Lung (tissue), 12 donors: Measurements from ENCODE around the gene CAPNS1. TPM values are rescaled to one million over a fixed set of nuclear protein-coding genes. Genes with fewer than 3 reads are reported as not detected.

Experiments used
- ATAC-seq: fragments of 200-7000 bp; cut with Tn5 transposase; one replicate; pipeline ENCODE4 v1.9.1; 2020; ENCODE audit warnings: moderate number of reproducible peaks; ENCODE audit not compliant: insufficient read depth, low FRiP score
- DNase-seq, 3 donors: peaks; one replicate each; pipeline ENCODE4 v3.0.0-alpha.2; 2013 to 2017
- H3K27ac ChIP-seq, 2 donors: one replicate each; pipeline ENCODE4 v1.5.1; 2013; ENCODE audit warnings: mild to moderate bottlenecking in 2 of 2, moderate library complexity in 2 of 2, control low read depth in 1 of 2, inconsistent platforms in 1 of 2, low read depth in 1 of 2, low read length in 1 of 2
- H3K27me3 ChIP-seq, 3 donors: one replicate each; pipeline ENCODE4 v1.5.1; 2013; ENCODE audit warnings: low read length in 2 of 3; ENCODE audit not compliant: control insufficient read depth in 3 of 3, insufficient read depth in 3 of 3
- H3K36me3 ChIP-seq, 4 donors: one replicate each; pipeline ENCODE4 v1.5.1; 2013; ENCODE audit warnings: low read length in 4 of 4, mild to moderate bottlenecking in 1 of 4, moderate library complexity in 1 of 4; ENCODE audit not compliant: control insufficient read depth in 4 of 4, insufficient read depth in 4 of 4
- H3K4me1 ChIP-seq, 5 donors: one replicate each; pipeline ENCODE4 v1.5.1; 2013; ENCODE audit warnings: low read length in 5 of 5, mild to moderate bottlenecking in 2 of 5, moderate library complexity in 1 of 5; ENCODE audit not compliant: control insufficient read depth in 5 of 5, insufficient read depth in 5 of 5
- H3K4me3 ChIP-seq: one replicate; pipeline ENCODE4 v1.5.1; 2013; ENCODE audit warnings: mild to moderate bottlenecking, control low read depth, moderate library complexity
- H3K9ac ChIP-seq, 2 donors: one replicate each; pipeline ENCODE4 v1.5.1; 2013; ENCODE audit warnings: low read length in 2 of 2, control low read depth in 1 of 2; ENCODE audit not compliant: insufficient read depth in 1 of 2
- H3K9me3 ChIP-seq, 4 donors: one replicate each; pipeline ENCODE4 v1.5.1; 2013; ENCODE audit warnings: low read length in 3 of 4, mild to moderate bottlenecking in 1 of 4, moderate library complexity in 1 of 4; ENCODE audit not compliant: control insufficient read depth in 4 of 4, insufficient read depth in 3 of 4
- CTCF ChIP-seq: IDR thresholded peaks from 2 replicates; pipeline ENCODE4 v1.5.1; 2012; ENCODE audit warnings: mild to moderate bottlenecking; ENCODE audit errors: control extremely low read depth, extremely low read depth
- WGBS, 2 donors: extraction: QIAGEN DNeasy Blood & Tissue Kit; methylation state at CpG; one replicate each; pipeline ENCODE4 v1.1.7; 2013; 5-methylcytosine and 5-hydroxymethylcytosine counted together
- polyA plus RNA-seq, 2 donors: library from polyadenylated mRNA; stranded (reverse); fragments of 200-250 nt; gene quantifications; one replicate each; pipeline ENCODE4 v1.2.1, GENCODE V29; 2013
- total RNA-seq, 2 donors: library from RNA; depleted of rRNA in 1 of 2; stranded (reverse); fragments of >200 nt in 1 of 2; gene quantifications; one replicate each; pipeline ENCODE4 v1.2.1, GENCODE V29; 2014 to 2021
- donor health status: control.
- donor health status: control.
- donor health status: Bipolar disorder and iron deficiency.
- donor health status: healthy.
- donor health status: DM: yes; HTN: yes; CAD: no.

The CAPNS1 gene
- total and polyA plus RNA-seq, 4 donors, result 201 to 743 (median 671) TPM

GRCh38 chr19:36136964-36137686 is 2.7 kb upstream of the CAPNS1 start:
- Histone ChIP-seq H3K27me3 (no peaks in the 10 kb centered on the region), H3K36me3 (peaks cover 0 to 3% (median under 1%) of the 10 kb centered on the region in 4 donors), H3K9ac (no peak overlapping the region), H3K9me3 (no peaks in the 10 kb centered on the region), H3K4me3 (no peak overlapping the region), H3K4me1 (peaks cover 0 to 7% (median 4%) of the 10 kb centered on the region in 5 donors), H3K27ac (peak overlapping the region; percentile 48 to 69)
- DNase-seq (peak in 1 of 3 donors; percentile 22), ATAC-seq (no peak)
- 60 to 80% methylated on average over 12 of the region's 12 CpGs for WGBS, 2 donors
- no peak for TF ChIP-seq CTCF

GRCh38 chr19:36139120-36139472 is 770 bp upstream of the CAPNS1 start:
- Histone ChIP-seq H3K4me1 (peaks cover 0 to 7% (median 4%) of the 10 kb centered on the region in 5 donors), H3K27me3 (no peaks in the 10 kb centered on the region), H3K27ac (peak overlapping the region; percentile 90 to 97), H3K36me3 (peaks cover 8 to 15% (median 11%) of the 10 kb centered on the region in 4 donors), H3K9me3 (no peaks in the 10 kb centered on the region), H3K9ac (peak overlapping the region; percentile 96 to 97), H3K4me3 (peak overlapping the region; percentile 39)
- 41 to 50% methylated on average over 7 of the region's 7 CpGs for WGBS, 2 donors
- no peak for DNase-seq
- TF ChIP-seq CTCF, result no peak
- ATAC-seq, result no peak

- H3K4me3 ChIP-seq, result peak overlapping the region; percentile 88
- ATAC-seq, result peak; percentile 14
- H3K9me3 ChIP-seq, result no peaks in the 10 kb centered on the region
- TF ChIP-seq CTCF, result no peak
- no peaks in the 10 kb centered on the region for H3K27me3 ChIP-seq
- peaks cover 0 to 7% (median 4%) of the 10 kb centered on the region in 5 donors for H3K4me1 ChIP-seq
- WGBS, 2 donors, result 0% methylated on average over 31 of the region's 31 CpGs
- H3K27ac ChIP-seq, result peak overlapping the region; percentile 98 to 99
- DNase-seq, result peak; percentile 71 to 74 (median 73)
- H3K9ac ChIP-seq, result peak overlapping the region; percentile 87 to 95
- H3K36me3 ChIP-seq, result peaks cover 8 to 20% (median 18%) of the 10 kb centered on the region in 4 donors
Measured at GRCh38 chr19:36140304-36141038, 605 bp downstream of the CAPNS1 start.
